Lower leg skin (tissue), 4 donors: ENCODE results near the gene CBFA2T3. TPM values are rescaled to one million over a fixed set of nuclear protein-coding genes. Genes with fewer than 3 reads are reported as not detected.
A peak's percentile ranks its signal among the peaks of the same experiment; 100 is the strongest.

ENCODE experiments used
- DNase-seq, 2 donors: peaks; one replicate each; pipeline ENCODE4 v3.0.0-alpha.2; 2019; ENCODE audit warnings: low spot score in 2 of 2
- H3K4me3 ChIP-seq: fragments of 200-600 bp; sonication (generic); 2 replicates; pipeline ENCODE4 v1.5.1; 2017; ENCODE audit warnings: mild to moderate bottlenecking, low read depth; ENCODE audit not compliant: poor library complexity, severe bottlenecking
- POLR2A ChIP-seq, 2 donors: fragments of 450-650 bp; IDR thresholded peaks; one replicate each; pipeline ENCODE4 v1.6.1; 2016 to 2017; ENCODE audit warnings: antibody characterized with exemption in 2 of 2, mild to moderate bottlenecking in 1 of 2, moderate library complexity in 1 of 2
- WGBS, 2 donors: methylation state at CpG; one replicate each; pipeline ENCODE4 v1.1.5; 2018; 5-methylcytosine and 5-hydroxymethylcytosine counted together
- intact Hi-C: fragments of 100-400 bp; cut with DNase I; formaldehyde crosslinking; loops from one replicate; pipeline ENCODE4 v1.15.0; 2023; ENCODE audit warnings: low total_unique reads
- total RNA-seq, 4 donors: library from RNA; depleted of rRNA; stranded (reverse); fragments of >200 nt; gene quantifications; one replicate each; pipeline ENCODE4 v1.1.0, GENCODE V29; 2016
- TF ChIP-seq, protein P1 (sequence below), 3 donors: fragments of 450-650 bp; IDR thresholded peaks; one replicate each; pipeline ENCODE4 v1.5.1; 2016; ENCODE audit warnings: antibody characterized with exemption in 3 of 3, mild to moderate bottlenecking in 3 of 3, moderate library complexity in 2 of 3

Gene CBFA2T3
- total RNA-seq, 4 donors from 2014 or later, result 0.93 to 4.4 (median 2.9) TPM

DNA sequence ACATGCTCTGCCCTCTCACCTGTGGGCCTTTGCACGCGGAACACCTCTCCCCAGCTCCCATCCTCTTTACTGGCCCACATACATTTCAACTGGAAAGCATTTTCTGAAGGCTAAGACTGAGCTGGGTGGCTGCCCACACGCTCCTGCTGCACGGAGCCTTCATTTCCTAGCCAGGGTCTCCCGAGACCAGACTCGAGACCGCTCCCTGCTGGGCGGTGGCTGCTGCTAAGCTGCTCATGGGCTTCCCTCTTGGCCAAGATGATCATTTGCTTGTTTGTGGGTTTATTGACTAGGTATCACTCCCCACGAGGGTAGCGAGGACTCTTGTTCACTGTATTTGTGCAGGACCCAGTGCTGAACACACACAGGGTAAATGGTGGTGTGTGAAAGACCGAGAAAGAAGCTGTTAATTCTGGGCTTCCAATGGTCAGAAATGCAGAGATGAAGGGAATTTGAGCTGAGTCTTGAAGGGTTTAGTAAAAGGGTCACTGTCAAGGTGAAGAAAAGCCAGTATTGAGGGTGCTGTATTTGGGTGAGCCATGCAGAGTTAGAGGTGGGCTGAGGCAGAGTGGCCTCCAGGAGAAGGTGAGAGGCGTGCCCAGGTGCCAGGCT, 119.2 kb downstream of the CBFA2T3 start:
- intact Hi-C loops, result loop anchor here (5.0 kb wide), 1 partner anchor 1296 kb away; no protein-coding TSS in a partner anchor
- peak overlapping the region; percentile 91 for H3K4me3 ChIP-seq
- peak; percentile 67 to 93 for DNase-seq
- no peak for TF ChIP-seq POLR2A (IDR thresholded peaks at IDR 0.05)
- TF ChIP-seq, protein P1, sequence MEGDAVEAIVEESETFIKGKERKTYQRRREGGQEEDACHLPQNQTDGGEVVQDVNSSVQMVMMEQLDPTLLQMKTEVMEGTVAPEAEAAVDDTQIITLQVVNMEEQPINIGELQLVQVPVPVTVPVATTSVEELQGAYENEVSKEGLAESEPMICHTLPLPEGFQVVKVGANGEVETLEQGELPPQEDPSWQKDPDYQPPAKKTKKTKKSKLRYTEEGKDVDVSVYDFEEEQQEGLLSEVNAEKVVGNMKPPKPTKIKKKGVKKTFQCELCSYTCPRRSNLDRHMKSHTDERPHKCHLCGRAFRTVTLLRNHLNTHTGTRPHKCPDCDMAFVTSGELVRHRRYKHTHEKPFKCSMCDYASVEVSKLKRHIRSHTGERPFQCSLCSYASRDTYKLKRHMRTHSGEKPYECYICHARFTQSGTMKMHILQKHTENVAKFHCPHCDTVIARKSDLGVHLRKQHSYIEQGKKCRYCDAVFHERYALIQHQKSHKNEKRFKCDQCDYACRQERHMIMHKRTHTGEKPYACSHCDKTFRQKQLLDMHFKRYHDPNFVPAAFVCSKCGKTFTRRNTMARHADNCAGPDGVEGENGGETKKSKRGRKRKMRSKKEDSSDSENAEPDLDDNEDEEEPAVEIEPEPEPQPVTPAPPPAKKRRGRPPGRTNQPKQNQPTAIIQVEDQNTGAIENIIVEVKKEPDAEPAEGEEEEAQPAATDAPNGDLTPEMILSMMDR (IDR thresholded peaks at IDR 0.05), result no peak
- 14 to 16% methylated on average over 12 of the region's 12 CpGs for WGBS, 2 donors

DNA sequence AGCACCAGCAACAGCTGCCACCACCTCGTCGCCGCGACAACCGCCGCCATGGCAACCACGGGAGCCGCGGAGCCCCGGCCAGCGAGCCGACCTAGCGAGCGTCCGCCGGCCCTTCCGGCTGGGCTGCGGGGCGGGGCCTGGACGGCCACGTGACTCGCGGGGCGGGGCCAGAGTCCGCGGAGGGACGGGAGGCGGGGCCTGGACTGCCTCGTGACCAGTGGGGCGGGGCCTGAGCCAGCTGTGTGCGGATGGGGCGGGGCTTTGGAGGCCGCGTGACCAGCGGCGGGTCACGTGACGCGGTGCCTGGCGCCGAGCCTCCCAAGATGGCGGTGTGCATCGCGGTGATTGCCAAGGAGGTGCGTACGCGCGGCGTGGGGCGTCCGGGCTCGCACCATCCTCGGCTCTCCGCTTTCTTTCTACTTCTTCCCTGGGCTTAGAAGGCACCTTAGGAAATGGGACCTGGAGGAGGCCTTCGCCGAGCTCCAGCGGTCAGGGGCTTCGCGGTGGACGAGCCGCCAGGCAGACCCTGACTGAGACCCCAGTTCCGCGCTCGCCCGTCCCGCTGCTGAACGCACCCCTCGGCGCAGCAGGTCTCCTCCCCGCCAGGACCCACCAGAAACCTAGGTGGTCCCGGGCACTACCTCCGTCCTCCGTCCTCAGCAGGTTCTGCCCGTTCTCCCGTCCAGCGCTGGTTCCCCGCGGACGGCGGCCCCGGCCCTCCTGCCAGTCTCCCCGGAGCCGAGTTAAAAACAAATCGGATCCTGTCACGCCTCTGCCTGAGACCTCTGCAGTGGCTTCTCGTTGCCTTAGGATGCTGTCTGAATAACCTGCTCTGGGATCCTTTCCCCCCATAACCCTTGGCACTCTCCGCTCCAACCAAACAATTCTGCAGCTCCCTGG, 119.9 kb downstream of the CBFA2T3 start, which contains the start of the genes GALNS and TRAPPC2L:
Gene GALNS, minus strand, starts transcription at position 120 of the 900 bp plus-strand sequence. Its CDS starts 70 bp downstream, at position 50.
Gene TRAPPC2L, plus strand, starts transcription at position 300 of the 900 bp plus-strand sequence. Its CDS starts 24 bp downstream, at position 324.
- 1% methylated on average over 28 to 34 of the region's 87 CpGs for WGBS, 2 donors
- intact Hi-C loops, result loop anchor here (5.0 kb wide), 1 partner anchor 1295 kb away; no protein-coding TSS in a partner anchor
- DNase-seq, result peak; percentile 98 to 100
- H3K4me3 ChIP-seq, result peak within 1 kb of the TSS; percentile 91
- TF ChIP-seq, protein P1 (IDR thresholded peaks at IDR 0.05), result no peak
- peak in 1 of 2 donors; percentile 19 for TF ChIP-seq POLR2A (IDR thresholded peaks at IDR 0.05)

DNA sequence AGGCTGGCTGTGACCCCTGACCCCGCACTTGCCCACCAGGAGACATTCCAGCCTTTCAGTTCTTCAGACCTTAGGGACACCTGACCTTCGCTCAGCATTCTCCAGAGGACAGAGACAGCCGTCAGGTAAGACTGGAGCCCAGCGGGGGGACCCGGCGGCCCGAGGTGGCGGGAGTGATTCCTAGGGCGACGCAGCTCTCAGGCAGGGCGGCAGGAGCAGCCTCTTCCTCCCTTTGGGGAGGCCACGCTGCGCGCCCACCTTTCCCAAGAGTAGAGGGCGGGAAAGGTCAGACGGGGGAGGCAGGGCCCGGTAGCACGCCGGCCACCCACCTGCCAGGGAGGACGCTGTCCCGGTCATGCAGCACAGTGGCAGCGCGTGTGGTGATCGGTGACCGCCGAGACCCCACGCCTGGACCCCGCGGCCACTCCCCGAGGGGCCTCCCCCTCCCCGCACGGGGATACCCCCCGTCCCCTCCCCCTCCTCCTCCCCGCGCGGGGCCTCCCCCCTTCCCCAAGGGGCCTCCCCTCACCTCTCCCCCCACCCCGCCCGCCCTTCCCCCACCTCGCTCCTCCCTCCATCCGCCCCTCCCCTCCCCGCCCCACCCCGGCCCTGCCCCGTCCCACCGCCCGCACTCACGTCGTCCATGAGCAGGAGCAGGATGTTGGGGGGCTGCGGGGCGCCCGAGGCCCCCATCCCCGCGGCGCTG, 120.7 kb downstream of the CBFA2T3 start:
- intact Hi-C loops, result loop anchor here (5.0 kb wide), 1 partner anchor 1294 kb away; no protein-coding TSS in a partner anchor
- no peak overlapping the region for H3K4me3 ChIP-seq
- WGBS, 2 donors, result 11 to 17% methylated on average over 28 to 35 of the region's 53 CpGs
- DNase-seq, result peak in 1 of 2 donors; percentile 89
- no peak for TF ChIP-seq POLR2A (IDR thresholded peaks at IDR 0.05)
- TF ChIP-seq, protein P1 (IDR thresholded peaks at IDR 0.05), result no peak

DNA sequence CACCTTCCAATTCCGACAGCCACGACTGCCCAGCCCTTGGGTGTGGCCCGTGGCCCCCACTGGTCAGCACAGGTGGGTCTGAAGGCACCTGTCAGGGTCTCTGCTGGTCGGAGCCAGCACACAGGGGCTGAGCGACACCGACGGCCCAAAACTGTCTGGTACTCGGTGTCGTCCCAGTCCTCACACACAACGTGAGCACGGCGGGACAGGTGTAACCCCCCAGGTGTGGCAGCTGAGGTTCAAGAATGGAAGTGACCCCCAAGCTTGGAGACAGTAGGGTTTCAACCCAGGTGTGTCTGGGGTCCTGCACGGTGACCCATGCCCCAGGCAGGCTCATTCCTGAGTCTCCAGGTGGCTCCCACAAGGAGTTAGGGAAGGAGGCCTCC, 121.3 kb downstream of the CBFA2T3 start:
- intact Hi-C loops, result loop anchor here (5.0 kb wide), 1 partner anchor 1293 kb away; no protein-coding TSS in a partner anchor
- DNase-seq, result no peak
- 81 to 84% methylated on average over 13 of the region's 13 CpGs for WGBS, 2 donors
- TF ChIP-seq, protein P1 (IDR thresholded peaks at IDR 0.05), result no peak
- no peak for TF ChIP-seq POLR2A (IDR thresholded peaks at IDR 0.05)
- no peak overlapping the region for H3K4me3 ChIP-seq

DNA sequence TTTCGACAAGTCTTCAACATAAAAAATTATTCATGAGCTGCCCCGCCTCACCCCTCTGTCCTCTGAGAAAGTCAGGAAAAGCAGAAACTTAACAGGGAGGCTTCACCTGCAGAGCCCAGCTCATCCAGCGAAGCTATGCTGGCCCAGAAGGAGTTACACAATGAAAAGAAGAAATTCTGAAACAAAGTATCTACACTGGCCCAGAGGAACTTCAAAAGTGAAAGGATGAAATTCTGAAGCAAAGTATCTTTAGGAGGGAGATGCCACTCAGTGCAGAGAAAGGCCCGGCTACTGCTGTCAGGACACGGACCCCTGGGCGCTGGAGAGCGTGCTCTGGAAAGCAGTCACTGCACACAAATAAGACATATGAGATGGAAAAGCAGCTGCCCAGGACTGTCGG, 121.8 kb downstream of the CBFA2T3 start:
- intact Hi-C loops, result loop anchor here (5.0 kb wide), 1 partner anchor 1293 kb away; no protein-coding TSS in a partner anchor
- H3K4me3 ChIP-seq, result no peak overlapping the region
- WGBS, 2 donors, result 81 to 82% methylated on average over 8 of the region's 8 CpGs
- no peak for TF ChIP-seq POLR2A (IDR thresholded peaks at IDR 0.05)
- TF ChIP-seq, protein P1 (IDR thresholded peaks at IDR 0.05), result no peak
- no peak for DNase-seq
